Osteocyte (in vitro differentiated cells): Measurements from ENCODE around the gene PFDN6. TPM values are rescaled to one million over a fixed set of nuclear protein-coding genes. Genes with fewer than 3 reads are reported as not detected.
"Not testable (repeated sequence)": the region's sequence is repeated elsewhere in the genome, so short reads cannot be mapped to it uniquely, and the experiment has no call there.

ENCODE experiments used
- DNase-seq: peaks from one replicate; pipeline ENCODE4 v3.0.0; 2021; ENCODE audit warnings: mixed read lengths; ENCODE audit not compliant: unreplicated experiment; ENCODE audit errors: extremely low spot score
- H3K27ac Mint-ChIP-seq: one replicate; pipeline ENCODE4 v1.8.0; 2021; ENCODE audit warnings: mild to moderate bottlenecking, mixed read lengths; ENCODE audit not compliant: unreplicated experiment
- H3K27me3 Mint-ChIP-seq: one replicate; pipeline ENCODE4 v1.8.0; 2021; ENCODE audit warnings: mixed read lengths; ENCODE audit not compliant: unreplicated experiment
- H3K36me3 Mint-ChIP-seq: one replicate; pipeline ENCODE4 v1.8.0; 2021; ENCODE audit warnings: mixed read lengths; ENCODE audit not compliant: unreplicated experiment
- H3K4me1 Mint-ChIP-seq: one replicate; pipeline ENCODE4 v1.8.0; 2021; ENCODE audit warnings: mixed read lengths; ENCODE audit not compliant: unreplicated experiment
- H3K4me3 Mint-ChIP-seq: one replicate; pipeline ENCODE4 v1.8.0; 2021; ENCODE audit warnings: mild to moderate bottlenecking, moderate library complexity, mixed read lengths; ENCODE audit not compliant: unreplicated experiment
- H3K9me3 Mint-ChIP-seq: one replicate; pipeline ENCODE4 v1.8.0; 2021; ENCODE audit warnings: mixed read lengths; ENCODE audit not compliant: unreplicated experiment
- total RNA-seq: library from RNA; stranded (reverse); gene quantifications from 2 replicates; pipeline ENCODE4 v1.2.1, GENCODE V29; 2021
- TF ChIP-seq, protein P1 (sequence below): fragments of 200-600 bp; sonication (generic); IDR thresholded peaks from 2 replicates; pipeline ENCODE4 v1.5.0; 2021; ENCODE audit warnings: antibody characterized with exemption, mild to moderate bottlenecking, moderate library complexity

Gene PFDN6
- total RNA-seq, 1 donor from 2014 or later: 30.3 TPM

DNA sequence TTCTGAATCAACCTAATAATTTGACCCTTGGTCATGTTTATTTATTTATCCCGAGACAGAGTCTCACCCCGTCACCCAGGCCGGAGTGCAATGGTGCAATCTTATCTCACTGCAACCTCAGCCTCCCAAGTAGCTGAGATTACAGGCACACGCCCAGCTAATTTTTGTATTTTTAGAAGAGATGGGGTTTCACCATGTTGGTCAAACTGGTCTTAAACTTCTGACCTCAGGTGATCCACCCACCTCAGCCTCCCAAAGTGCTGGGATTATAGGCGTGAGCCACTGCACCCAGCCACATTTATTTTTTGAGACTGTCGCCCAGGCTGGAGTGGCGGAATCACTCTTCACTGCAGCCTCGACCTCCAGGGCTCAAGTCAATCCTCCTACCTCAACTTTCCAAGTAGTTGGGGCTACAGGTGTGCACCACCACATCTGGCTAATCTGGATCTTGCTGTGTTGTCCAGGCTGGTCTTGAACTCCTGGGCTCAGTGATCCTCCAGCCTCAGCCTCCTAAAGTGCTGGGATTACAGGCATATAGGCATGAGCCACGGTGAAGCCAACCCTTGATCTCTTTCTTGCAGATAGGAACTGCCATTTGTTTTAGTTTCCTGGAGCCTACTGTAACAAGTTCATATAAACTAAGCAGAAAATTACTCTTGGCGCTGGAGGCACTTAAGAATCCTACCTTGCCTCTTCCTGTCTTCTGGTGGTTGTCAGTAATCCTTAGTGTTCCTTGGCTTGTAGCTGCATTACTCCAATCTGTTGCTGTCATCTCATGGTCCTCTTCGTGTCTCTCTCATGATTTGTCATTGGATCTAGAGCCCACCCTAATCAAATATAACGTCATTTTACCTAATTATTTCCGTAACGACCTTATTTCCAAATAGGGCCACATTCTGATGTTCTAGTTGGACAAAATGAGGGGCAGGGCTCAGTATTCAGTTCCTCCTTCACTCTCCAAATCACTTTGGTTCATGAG, 15.2 kb upstream of the PFDN6 start:
- Mint-ChIP-seq H3K27ac (peak overlapping the region; percentile 78), H3K27me3 (no peaks in the 10 kb centered on the region), H3K9me3 (no peaks in the 10 kb centered on the region), H3K4me3 (peak overlapping the region; percentile 100), H3K4me1 (peaks cover 73% of the 10 kb centered on the region), H3K36me3 (peaks cover 25% of the 10 kb centered on the region)
- no peak for DNase-seq
- TF ChIP-seq, protein P1, sequence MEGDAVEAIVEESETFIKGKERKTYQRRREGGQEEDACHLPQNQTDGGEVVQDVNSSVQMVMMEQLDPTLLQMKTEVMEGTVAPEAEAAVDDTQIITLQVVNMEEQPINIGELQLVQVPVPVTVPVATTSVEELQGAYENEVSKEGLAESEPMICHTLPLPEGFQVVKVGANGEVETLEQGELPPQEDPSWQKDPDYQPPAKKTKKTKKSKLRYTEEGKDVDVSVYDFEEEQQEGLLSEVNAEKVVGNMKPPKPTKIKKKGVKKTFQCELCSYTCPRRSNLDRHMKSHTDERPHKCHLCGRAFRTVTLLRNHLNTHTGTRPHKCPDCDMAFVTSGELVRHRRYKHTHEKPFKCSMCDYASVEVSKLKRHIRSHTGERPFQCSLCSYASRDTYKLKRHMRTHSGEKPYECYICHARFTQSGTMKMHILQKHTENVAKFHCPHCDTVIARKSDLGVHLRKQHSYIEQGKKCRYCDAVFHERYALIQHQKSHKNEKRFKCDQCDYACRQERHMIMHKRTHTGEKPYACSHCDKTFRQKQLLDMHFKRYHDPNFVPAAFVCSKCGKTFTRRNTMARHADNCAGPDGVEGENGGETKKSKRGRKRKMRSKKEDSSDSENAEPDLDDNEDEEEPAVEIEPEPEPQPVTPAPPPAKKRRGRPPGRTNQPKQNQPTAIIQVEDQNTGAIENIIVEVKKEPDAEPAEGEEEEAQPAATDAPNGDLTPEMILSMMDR: no peak

DNA sequence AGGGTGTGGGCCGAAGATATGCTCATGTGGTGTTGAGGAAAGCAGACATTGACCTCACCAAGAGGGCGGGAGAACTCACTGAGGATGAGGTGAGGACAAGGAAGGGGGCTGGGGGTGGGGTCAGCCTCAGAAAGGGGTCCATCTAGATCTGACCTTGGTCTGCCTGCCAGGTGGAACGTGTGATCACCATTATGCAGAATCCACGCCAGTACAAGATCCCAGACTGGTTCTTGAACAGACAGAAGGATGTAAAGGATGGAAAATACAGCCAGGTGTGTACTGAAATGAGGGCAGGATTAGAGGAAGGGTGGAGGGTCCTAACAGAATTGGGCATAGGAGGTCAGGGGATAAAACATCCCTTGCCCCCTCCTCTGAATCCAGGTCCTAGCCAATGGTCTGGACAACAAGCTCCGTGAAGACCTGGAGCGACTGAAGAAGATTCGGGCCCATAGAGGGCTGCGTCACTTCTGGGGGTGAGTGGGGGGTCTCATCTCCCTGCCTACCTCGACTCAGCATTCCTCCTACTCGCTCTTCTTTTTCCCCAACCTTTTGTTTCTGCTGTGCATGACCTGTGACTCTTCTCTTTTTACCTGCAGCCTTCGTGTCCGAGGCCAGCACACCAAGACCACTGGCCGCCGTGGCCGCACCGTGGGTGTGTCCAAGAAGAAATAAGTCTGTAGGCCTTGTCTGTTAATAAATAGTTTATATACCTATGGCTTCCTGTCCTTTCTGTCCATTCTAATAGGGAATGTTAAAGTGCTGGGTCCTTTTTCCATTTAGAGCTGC, 13.4 kb upstream of the PFDN6 start:
- Mint-ChIP-seq H3K27ac (peak overlapping the region; percentile 85), H3K4me3 (peak overlapping the region; percentile 79), H3K4me1 (peaks cover 63% of the 10 kb centered on the region), H3K36me3 (peaks cover 28% of the 10 kb centered on the region)
- DNase-seq, H3K27me3 Mint-ChIP-seq, H3K9me3 Mint-ChIP-seq: not testable (repeated sequence)

DNA sequence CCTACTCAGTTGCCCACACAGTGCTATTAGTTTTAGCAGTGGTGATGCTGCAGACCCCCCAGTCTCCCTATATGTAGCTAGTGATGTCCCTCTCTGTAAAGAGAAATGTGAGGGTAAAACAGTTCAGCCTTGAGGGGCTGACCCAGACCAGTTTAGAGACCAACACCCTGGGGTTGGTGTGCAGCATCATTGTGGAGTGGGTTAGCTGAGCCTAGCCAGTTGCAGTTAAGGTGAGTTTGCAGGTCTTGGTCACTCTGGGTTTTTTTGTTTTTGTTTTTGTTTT, 12.9 kb upstream of the PFDN6 start:
- H3K4me3 Mint-ChIP-seq: peak overlapping the region; percentile 79
- no peak for DNase-seq
- TF ChIP-seq, protein P1: no peak

DNA sequence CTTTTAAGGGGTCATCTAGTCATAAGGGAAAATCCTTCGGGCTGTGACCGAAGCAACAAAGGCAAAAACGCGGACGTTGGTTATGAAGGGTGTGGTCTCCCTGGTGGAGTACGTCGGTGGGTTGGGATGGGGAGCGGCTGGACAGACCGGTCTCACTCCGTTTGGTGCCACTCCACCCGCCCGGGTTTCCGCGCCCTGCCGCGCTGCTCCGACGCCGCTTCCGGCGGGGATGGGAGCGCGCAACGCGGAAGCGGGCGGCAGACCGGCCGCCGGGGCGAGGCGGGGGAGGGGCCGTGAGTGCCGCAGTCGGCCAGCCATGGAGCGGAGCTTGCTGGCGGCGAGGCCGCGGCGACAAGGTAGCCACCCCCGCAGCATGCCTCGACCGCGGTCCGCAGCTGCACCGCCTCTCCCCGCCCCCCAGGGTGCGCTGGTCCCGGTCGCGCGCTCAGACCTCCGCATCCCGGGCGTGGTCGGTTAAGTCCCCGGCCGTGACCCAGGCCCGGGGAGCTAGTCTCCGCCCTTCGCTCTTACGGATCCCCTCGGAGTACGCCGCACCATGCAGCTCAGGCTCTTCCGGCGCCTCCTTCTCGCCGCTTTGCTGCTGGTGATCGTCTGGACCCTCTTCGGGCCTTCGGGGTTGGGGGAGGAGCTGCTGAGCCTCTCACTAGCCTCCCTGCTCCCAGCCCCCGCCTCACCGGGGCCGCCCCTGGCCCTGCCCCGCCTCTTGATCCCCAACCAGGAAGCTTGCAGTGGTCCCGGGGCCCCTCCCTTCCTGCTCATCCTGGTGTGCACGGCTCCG, 12.3 kb upstream of the PFDN6 start, which contains the start of gene B3GALT4:
Gene B3GALT4 (plus strand): TSS at position 260 of the 799 bp plus-strand sequence. CDS start 297 bp downstream, at position 557.
- H3K27ac Mint-ChIP-seq: peak within 1 kb of the TSS; percentile 94
- H3K4me1 Mint-ChIP-seq: peaks cover 55% of the 10 kb centered on the region
- DNase-seq: no peak
- peak within 1 kb of the TSS; percentile 84 for H3K4me3 Mint-ChIP-seq
- no peaks in the 10 kb centered on the region for H3K9me3 Mint-ChIP-seq
- TF ChIP-seq, protein P1: peak; percentile 62
- H3K36me3 Mint-ChIP-seq: peaks cover 30% of the 10 kb centered on the region
- H3K27me3 Mint-ChIP-seq: no peaks in the 10 kb centered on the region

More for the DNA sequence above, 12.9 kb upstream of the PFDN6 start:
- H3K36me3 Mint-ChIP-seq: peaks cover 28% of the 10 kb centered on the region
- peaks cover 59% of the 10 kb centered on the region for H3K4me1 Mint-ChIP-seq
- H3K27me3 Mint-ChIP-seq: no peaks in the 10 kb centered on the region
- no peaks in the 10 kb centered on the region for H3K9me3 Mint-ChIP-seq
- H3K27ac Mint-ChIP-seq: peak overlapping the region; percentile 85

DNA sequence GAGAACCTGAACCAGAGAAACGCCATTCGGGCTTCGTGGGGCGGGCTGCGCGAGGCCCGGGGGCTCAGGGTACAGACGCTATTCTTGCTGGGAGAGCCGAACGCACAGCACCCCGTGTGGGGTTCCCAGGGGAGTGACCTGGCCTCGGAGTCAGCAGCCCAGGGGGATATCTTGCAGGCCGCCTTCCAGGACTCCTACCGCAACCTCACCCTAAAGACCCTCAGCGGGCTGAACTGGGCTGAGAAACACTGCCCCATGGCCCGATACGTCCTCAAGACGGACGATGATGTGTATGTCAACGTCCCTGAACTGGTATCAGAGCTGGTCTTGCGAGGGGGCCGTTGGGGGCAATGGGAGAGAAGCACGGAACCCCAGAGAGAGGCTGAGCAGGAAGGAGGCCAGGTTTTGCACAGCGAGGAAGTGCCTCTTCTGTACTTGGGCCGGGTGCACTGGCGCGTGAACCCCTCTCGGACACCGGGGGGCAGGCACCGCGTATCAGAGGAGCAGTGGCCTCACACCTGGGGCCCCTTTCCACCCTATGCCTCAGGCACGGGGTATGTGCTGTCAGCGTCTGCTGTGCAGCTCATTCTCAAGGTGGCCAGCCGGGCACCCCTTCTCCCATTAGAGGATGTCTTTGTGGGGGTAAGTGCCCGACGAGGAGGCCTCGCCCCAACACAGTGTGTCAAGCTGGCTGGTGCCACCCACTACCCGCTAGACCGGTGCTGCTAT, 11.6 kb upstream of the PFDN6 start:
- Mint-ChIP-seq H3K4me1 (peaks cover 48% of the 10 kb centered on the region), H3K4me3 (peak overlapping the region; percentile 84), H3K9me3 (no peaks in the 10 kb centered on the region), H3K27ac (peak overlapping the region; percentile 94), H3K27me3 (no peaks in the 10 kb centered on the region), H3K36me3 (peaks cover 24% of the 10 kb centered on the region)
- TF ChIP-seq, protein P1: no peak
- DNase-seq: no peak
